ENCODE results near the gene PDE9A.
A peak's percentile ranks its signal among the peaks of the same experiment; 100 is the strongest.

The PDE9A gene

GRCh38 chr21:42688226-42688840, 34.9 kb downstream of the PDE9A start:
- DNase-seq (ENCODE audit: low spot score), result no peak

GRCh38 chr21:42688841-42689371, 35.5 kb downstream of the PDE9A start:
- DNase-seq (ENCODE audit: low spot score), result no peak

GRCh38 chr21:42690586-42690985, 37.2 kb downstream of the PDE9A start:
- DNase-seq (ENCODE audit: low spot score), result no peak

- no peak for DNase-seq (ENCODE audit: low spot score)
Measured at GRCh38 chr21:42691901-42692559, 38.6 kb downstream of the PDE9A start.

GRCh38 chr21:42692688-42693087, 39.3 kb downstream of the PDE9A start:
- no peak for DNase-seq (ENCODE audit: low spot score)

- DNase-seq (ENCODE audit: low spot score), result no peak
Measured at GRCh38 chr21:42694751-42695696, 41.6 kb downstream of the PDE9A start.

GRCh38 chr21:42695697-42696380, 42.4 kb downstream of the PDE9A start:
- DNase-seq (ENCODE audit: low spot score), result peak; percentile 46

GRCh38 chr21:42696501-42697040, 43.1 kb downstream of the PDE9A start:
- no peak for DNase-seq (ENCODE audit: low spot score)

- no peak for DNase-seq (ENCODE audit: low spot score)
Measured at GRCh38 chr21:42698733-42699132, 45.3 kb downstream of the PDE9A start.

GRCh38 chr21:42699196-42699595, 45.8 kb downstream of the PDE9A start:
- DNase-seq (ENCODE audit: low spot score), result no peak

- no peak for DNase-seq (ENCODE audit: low spot score)
Measured at GRCh38 chr21:42701706-42702456, 48.5 kb downstream of the PDE9A start.

- no peak for DNase-seq (ENCODE audit: low spot score)
Measured at GRCh38 chr21:42702720-42703119, 49.3 kb downstream of the PDE9A start.

- DNase-seq (ENCODE audit: low spot score), result peak; percentile 3
Measured at GRCh38 chr21:42703136-42703908, 49.9 kb downstream of the PDE9A start.

- DNase-seq (ENCODE audit: low spot score), result no peak
Measured at GRCh38 chr21:42703965-42704364, 50.5 kb downstream of the PDE9A start.

GRCh38 chr21:42704861-42705260, 51.4 kb downstream of the PDE9A start:
- DNase-seq (ENCODE audit: low spot score), result no peak

GRCh38 chr21:42705346-42705745, 51.9 kb downstream of the PDE9A start:
- DNase-seq (ENCODE audit: low spot score), result no peak

- DNase-seq (ENCODE audit: low spot score), result no peak
Measured at GRCh38 chr21:42705746-42706374, 52.4 kb downstream of the PDE9A start.

- no peak for DNase-seq (ENCODE audit: low spot score)
Measured at GRCh38 chr21:42706765-42707164, 53.3 kb downstream of the PDE9A start.

GRCh38 chr21:42707207-42707830, 53.9 kb downstream of the PDE9A start:
- DNase-seq (ENCODE audit: low spot score), result no peak

All from AG08396 (cell line).